NT2/D1 (cell line): ENCODE results near the gene LPAR5.

Experiments
- SUZ12 ChIP-seq: IDR thresholded peaks from 2 replicates; pipeline ENCODE4 v1.6.1; 2011; ENCODE audit not compliant: insufficient read length, insufficient read depth; ENCODE audit errors: extremely low read depth
- YY1 ChIP-seq: IDR thresholded peaks from 2 replicates; pipeline ENCODE4 v1.6.1; 2011; ENCODE audit not compliant: insufficient read length, insufficient read depth

- TF ChIP-seq SUZ12, result no peak
- no peak for TF ChIP-seq YY1
These were observed 15.4 kb downstream of the LPAR5 start for GRCh38 chr12:6620137-6620884.
